ENCODE data around the gene OR1S2.
"Not testable (repeated sequence)": the region's sequence is repeated elsewhere in the genome, so short reads cannot be mapped to it uniquely, and the experiment has no call there.

OR1S2 gene, protein sequence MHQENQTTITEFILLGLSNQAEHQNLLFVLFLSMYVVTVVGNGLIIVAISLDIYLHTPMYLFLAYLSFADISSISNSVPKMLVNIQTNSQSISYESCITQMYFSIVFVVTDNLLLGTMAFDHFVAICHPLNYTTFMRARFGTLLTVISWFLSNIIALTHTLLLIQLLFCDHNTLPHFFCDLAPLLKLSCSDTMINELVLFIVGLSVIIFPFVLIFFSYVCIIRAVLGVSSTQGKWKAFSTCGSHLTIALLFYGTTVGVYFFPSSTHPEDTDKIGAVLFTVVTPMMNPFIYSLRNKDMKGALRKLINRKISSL

DNA sequence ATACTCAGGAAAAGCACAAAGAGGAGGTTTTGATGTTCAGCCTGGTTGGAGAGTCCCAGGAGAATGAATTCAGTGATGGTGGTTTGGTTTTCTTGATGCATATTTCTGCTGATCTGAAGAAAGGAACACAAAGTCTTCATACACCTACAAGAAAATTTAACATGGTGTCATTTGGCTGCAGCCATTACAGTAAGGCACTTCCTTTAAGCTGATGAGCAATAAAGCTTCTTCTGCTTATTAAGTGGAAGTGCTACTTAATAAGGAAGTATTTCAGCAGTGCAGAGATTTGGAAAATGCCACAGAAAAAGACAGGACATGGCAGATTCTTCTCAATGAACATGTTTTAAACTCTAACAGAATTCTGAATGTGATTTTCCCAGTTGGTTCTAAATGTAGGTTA lies at the start of gene OR1S2:
TSS of gene OR1S2 (minus strand) at position 101 of the 400 bp plus-strand sequence. CDS start at position 101, 0 bp downstream.
- DNase-seq, result no peak

DNA sequence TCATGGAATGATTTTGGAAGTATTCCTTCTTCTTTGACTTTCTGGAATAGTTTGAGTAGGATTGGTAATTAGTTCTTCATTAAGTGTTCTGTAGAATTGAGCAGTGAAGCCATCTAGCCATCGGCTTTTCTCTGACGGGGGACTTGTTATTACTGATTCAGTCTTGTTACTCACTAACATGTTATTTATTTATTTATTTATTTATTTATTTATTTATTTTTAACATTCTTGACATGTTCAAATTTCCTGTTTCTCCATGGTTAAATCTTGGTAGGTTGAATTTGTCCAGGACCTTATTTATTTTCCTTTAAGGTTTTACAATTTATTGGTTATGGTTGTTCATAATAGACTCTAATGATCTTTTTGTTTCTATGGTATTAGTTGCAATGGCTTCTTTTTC lies 40.0 kb upstream of the OR1S2 start:
- no peak for DNase-seq

DNA sequence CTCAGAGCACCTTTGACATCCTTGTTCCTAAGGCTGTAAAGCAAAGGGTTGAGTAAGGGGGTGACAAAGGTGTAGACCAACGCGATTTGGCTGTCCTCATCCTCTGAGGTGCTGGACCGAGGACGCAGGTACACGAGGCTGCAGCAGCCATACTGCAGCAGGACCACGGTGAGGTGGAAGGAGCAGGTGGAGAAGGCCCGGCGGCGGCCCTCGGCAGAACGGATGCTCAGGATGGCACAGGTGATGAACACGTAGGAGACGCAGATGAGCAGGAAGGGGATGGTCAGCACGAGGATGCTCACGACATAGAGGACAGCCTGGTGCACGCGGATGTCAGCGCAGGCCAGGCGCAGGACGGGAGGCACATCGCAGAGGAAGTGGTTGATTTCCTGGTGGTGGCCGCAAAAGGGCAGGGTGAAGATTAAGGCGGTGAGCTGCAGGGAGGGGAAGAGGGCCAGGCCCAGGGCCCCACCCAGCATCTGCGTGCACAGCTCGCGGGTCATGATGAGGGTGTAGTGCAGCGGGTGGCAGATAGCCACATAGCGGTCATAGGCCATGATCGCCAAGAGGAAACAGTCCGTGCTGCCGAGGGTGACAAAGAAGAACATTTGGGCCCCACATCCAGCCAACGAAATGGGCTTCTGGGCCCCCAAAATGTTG lies 24.1 kb upstream of the OR1S2 start:
- no peak for DNase-seq

DNA sequence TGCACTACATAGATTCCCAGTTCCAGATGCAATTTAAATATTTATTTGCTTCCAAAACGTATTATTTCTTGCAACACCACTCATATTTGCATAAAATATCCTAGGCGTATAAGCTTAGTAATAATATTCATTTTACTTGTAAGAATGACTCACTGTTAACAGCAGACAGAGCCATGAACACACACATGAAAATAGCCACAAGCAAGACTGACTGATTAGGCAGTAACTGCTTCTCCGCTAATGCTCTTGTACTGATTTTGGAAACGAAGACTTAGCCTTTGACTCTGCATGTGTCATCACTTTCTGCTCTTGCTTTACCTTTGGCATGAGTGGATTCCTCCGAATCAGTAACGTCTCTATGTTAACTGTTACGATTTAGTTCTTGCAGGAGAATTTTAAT lies 18.8 kb upstream of the OR1S2 start:
- peak; percentile 26 for DNase-seq

DNA sequence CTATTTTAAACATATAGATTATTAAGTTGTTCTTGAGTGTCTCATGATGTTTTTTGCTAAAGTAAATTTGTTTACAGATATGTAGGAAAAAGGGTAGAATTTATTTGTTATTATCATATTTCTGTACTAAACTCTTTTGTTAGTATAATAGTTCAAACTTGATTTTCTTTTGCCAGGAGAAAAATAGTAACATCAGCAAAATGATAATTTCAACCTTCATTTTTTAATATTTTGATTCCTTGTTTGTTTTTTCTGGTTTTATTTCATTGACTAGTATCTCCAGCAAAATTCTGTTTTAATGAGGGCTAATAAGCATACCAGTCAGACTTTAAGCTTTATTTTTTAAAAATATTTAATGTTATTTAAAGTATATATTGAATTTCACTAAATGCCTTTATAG lies 12.5 kb upstream of the OR1S2 start:
- DNase-seq, result no peak

DNA sequence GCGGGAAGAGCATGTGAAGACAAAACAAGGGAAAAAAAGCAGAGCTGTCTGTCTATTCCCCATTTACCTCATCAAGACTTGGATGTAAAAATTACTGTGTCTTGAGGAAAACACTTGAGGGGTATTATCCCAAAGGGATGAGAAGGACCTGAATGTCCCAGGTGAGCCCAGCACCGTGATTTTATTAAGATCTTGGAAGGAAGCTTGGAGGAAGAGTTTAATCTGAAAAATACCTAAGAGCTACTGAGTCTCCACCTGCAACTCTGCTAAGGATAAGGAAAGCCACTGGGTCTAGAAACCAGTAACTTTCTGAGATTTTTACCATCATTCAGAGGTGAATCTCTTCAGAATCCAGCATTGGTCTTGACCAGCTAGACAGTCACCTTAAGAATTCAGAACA lies 8.5 kb upstream of the OR1S2 start, which contains the start of gene OR1S1:
TSS of gene OR1S1 (plus strand) at position 301 of the 400 bp plus-strand sequence.
- not testable (repeated sequence) for DNase-seq

DNA sequence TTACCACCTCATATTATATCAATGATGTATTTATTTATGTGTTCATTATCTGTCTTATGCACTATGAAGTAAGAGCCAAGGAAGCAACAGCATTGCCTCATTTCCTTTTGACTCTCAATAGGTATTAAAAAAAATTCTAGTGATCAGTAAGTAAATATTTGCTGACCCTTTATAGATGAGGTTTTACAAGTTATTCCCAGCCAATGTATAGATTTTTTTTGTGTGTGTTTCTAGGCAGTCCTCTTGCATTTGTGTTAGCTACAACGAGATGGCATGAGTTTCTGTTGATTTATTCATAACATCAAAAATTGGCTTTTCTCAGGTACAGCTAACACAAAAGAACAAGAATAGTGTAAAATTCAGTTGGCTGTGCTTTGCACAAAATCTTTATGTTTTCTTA lies 4.7 kb downstream of the OR1S2 start:
- DNase-seq, result no peak

DNA sequence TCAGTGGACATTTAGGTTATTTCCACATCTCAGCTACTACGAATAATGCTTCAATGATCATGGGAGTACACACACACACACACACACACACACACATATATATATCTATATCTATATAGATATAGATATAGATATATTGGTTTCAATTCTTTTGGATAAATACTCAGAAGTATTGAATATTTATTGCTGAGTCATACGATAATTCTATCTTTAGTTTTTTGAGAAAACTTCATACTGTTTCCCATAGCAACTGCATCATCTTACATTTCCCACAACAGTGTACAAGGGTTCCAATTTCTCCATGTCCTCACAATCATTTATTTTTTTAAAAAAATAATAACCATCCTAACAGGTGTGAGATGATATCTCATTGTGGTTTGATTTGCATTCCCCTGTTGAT lies 8.0 kb downstream of the OR1S2 start:
- no peak for DNase-seq

DNA sequence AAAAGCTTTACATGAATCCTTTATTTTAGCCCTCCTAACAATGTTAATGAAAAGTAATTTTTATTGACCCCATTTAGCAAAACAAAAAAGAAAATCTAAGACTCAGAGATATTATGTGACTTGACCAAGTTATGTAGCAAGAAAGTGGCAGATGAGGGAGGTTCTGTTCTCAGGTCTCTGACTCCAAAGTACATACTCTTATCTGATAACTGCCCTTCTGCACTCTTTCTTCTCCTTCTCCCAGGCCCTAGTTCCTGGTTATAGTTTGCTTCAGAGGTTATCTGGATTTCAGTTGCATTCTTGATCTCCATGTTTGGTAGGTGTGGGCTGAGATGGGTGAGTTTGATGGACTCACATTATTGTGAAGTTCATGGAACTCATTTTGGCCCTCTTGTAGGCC lies 10.6 kb downstream of the OR1S2 start:
- no peak for DNase-seq

DNA sequence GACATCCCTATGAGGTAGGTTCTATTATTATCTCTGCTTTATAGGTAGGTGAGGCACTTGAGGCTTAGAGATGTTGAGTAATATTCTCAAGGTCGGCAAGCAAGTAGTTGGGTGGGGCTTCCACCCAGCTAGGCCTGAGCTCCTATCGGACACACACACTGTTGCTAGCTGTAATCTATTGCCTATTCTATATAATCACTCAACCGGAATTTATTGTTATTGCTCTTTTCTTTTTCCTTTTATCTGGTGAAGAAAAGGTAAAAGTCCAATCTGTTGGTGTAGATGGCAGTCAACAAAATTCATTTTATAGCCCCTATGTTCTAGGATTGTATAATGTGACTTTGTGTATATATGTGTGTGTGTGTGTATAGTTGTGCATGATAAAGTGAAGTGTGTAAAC lies 11.7 kb downstream of the OR1S2 start:
- DNase-seq, result no peak

DNA sequence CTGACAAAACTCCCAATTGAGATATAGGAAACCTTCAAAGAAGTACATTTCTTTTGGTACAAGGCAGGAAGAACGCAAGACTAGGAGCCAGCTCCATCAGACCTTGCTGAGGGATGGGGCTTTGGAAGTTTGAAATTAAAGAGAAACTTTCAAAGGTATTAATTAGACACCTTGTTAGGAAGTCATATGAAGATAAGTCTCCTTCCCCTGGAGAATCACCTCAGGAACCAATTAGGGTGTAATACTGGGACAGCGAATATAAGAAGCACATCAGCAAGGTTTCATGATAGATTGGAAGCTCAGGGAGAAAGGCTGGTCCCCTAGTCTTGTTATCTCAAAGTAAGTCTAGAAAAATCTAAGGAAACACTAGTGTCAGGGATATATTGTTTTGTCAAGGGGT lies 15.2 kb downstream of the OR1S2 start, which contains the start of gene OR9Q2:
TSS of gene OR9Q2 (plus strand) at position 301 of the 400 bp plus-strand sequence. CDS start 1,421 bp downstream, outside the sequence.
- DNase-seq, result no peak

DNA sequence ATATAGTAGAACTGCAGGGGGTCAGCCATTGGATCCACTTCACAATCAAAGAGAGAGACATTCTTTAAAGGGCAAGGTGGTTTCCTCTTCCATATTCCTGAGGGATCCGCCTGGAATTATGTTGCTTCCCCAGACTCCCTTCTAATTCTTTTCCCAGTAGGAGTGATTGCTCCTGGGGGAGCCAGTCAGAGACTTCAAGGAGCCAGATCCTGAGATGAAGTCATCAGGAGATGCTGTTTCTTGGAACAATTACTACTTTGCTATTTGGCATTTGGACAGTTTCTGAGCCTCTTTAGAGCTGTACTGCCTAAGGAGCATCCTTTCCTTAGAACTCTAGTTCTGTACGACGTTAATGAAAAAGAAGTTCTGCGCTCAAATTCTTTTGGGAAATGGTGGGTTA lies 17.0 kb downstream of the OR1S2 start:
- no peak for DNase-seq

DNA sequence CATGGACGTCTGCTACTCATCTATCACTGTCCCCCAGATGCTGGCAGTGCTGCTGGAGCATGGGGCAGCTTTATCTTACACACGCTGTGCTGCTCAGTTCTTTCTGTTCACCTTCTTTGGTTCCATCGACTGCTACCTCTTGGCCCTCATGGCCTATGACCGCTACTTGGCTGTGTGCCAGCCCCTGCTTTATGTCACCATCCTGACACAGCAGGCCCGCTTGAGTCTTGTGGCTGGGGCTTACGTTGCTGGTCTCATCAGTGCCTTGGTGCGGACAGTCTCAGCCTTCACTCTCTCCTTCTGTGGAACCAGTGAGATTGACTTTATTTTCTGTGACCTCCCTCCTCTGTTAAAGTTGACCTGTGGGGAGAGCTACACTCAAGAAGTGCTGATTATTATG lies 24.3 kb downstream of the OR1S2 start:
- DNase-seq, result no peak

DNA sequence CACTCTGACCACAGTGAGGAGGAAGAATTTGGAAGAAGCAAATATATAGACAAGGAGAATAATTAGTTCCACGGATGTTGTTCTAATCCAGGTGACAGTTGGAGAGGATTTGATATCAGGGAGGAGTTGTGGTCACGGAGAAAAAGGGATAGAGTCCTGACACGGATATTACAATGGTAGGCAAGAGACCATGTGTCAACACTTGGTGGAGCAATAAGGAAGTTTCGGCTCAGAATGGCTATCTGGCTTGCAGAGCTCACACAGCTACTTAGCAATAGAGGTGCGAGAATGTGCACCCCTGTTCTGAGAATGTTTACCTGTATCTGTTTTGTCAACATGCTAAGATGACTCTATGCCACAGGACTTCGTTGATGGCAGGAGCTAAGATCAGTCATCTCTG lies 25.5 kb downstream of the OR1S2 start:
- DNase-seq, result no peak

DNA sequence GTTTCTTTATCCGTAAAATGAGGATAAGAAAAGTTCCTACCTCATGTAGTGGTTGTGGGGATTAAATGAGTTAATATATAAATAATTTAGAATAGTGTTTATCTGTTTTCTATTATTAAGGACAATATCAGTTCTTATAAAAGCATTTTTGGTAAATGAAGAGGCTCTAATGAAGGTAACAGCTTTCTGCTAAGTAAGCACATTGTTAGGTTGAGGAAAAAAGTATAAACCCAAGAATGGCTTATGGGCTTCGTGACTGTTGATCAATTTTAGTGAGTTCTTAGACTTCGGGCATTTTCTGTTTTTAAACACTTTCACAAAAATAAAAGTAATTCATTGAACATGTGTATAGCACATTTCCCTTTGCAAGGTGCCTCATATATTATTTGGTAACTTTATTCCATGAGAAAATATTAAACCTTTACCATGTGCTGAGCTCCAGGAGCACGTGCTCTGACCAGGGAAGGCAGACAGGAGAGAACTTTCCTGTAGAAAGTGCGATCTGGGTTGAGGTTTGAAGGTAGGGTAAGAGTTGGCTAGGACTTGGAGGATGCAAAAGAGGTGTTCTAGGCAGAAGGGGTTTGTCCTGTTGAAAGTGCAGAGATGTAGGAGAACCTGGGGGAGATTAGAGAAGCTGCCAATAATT lies 26.4 kb downstream of the OR1S2 start:
- DNase-seq, result no peak

DNA sequence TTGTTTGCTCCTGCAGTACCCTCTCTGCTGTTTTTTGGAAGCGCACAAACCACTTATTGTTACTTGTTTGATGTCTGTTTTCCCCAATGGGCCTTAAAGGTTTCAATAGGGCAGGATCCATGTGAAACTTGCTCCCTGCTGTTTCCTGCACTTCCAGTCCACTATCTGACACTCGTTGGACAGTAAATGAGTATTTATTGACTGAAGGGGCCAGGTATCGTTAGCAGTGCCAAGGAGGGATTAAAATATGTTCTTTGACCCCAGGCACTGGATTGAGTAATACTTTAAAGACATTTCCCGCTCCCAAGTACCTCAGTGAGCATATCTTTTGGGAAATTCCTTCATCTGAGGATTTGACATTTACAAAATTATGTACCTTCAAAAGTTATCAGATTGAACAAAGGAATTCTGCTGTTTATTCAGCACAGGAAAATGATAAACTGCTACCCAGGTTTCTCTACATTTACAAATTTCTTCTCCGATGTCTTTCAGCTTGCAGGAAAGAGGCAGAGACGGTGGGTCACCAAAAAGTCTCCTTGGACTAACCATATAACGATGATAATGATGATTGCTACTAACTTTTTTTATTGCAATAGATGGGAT lies 38.3 kb downstream of the OR1S2 start:
- no peak for DNase-seq

DNA sequence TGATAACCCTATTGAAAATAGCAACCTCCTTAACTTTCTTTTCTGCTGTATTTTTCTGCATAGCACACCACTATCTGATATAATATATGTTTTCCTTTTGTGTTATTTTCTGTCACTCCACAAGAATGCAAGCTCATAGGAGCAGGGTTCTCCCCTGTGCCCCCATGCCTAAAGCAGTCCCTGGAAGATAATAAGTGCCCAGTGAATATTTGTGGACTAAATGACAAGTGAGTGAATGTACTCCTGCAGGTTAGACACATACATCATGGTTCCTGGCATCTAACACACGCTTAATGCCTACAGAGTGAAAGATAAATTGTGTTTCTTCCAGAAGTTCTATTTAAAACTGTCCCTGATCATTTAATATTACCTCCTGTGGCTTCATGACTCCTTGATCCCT lies 39.0 kb downstream of the OR1S2 start:
- DNase-seq, result no peak

DNA sequence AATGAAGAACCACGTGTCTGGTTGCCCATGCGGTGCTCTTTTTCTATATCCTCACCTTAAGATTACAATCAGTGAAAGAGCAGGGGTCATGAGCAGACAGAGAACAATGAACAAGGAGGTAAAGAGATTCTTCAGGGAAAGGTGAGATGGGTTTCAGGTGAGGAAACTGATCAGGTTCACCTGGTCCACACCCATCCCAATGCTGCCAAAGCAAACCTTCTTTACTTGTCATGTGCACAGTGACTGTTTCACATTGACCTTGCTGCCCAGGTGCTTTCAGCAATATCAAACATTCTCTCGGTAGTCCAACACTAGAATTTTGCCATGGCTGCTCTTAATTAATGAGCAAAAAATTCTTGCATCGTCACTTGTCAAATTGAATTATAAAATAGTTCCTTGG lies 39.6 kb downstream of the OR1S2 start:
- DNase-seq, result no peak
